Ovary (tissue), 3 donors: ENCODE data around the gene SPRY4.

Source experiments
- CTCF ChIP-seq, 3 donors: fragments of 450-650 bp in 2 of 3; fragments of 200-600 bp in 1 of 3; IDR thresholded peaks; one replicate each; pipeline versions ENCODE4 v1.5.1 to v1.8.0; 2016 to 2022; ENCODE audit warnings: antibody characterized with exemption in 3 of 3, mild to moderate bottlenecking in 1 of 3
- POLR2A ChIP-seq: fragments of 450-650 bp; IDR thresholded peaks from one replicate; pipeline ENCODE4 v1.6.1; 2017; ENCODE audit warnings: antibody characterized with exemption, mild to moderate bottlenecking, moderate library complexity
- donor health status: DM: no; HTN: no; CAD: no.

GRCh38 chr5:142312399-142312798, 12.4 kb downstream of the SPRY4 start:
- TF ChIP-seq POLR2A (no peak), CTCF (IDR thresholded peaks at IDR 0.05) (no peak)
